ENCODE data around the gene PHC3.

DNA sequence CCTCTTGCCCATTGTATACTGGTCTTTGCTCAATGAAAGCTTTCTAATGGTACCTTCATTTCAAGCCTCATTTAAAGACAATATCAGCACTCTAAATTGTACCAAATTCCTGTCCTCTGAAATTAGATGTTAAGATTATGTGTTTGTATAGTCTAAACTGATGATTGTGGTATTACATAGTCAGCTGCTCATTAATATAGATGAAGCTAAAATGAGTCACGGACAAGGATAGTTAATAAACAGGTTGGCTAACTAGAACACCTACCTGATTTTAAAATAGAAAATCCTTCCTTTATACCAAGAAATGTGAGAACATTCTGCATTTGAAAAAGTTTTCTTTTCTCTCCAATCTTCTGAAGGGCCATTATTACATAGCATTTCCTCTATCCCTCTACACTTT is 43.6 kb upstream of the PHC3 start:
- TF ChIP-seq ZFP30 (CRISPR knock-in tag; IDR thresholded peaks at IDR 0.05) (no peak), ZNF8 (CRISPR knock-in tag; IDR thresholded peaks at IDR 0.05) (no peak), BACH2 (CRISPR knock-in tag; IDR thresholded peaks at IDR 0.05; ENCODE audit: borderline replicate concordance) (no peak), ISL1 (CRISPR knock-in tag; IDR thresholded peaks at IDR 0.05) (no peak), CSDC2 (CRISPR knock-in tag; IDR thresholded peaks at IDR 0.05) (no peak), OSR1 (CRISPR knock-in tag; IDR thresholded peaks at IDR 0.05) (no peak)
- TF ChIP-seq, protein P1, sequence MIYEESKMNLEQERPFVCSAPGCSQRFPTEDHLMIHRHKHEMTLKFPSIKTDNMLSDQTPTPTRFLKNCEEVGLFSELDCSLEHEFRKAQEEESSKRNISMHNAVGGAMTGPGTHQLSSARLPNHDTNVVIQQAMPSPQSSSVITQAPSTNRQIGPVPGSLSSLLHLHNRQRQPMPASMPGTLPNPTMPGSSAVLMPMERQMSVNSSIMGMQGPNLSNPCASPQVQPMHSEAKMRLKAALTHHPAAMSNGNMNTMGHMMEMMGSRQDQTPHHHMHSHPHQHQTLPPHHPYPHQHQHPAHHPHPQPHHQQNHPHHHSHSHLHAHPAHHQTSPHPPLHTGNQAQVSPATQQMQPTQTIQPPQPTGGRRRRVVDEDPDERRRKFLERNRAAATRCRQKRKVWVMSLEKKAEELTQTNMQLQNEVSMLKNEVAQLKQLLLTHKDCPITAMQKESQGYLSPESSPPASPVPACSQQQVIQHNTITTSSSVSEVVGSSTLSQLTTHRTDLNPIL (CRISPR knock-in tag; IDR thresholded peaks at IDR 0.05; ENCODE audit: low read depth): no peak
- TF ChIP-seq, protein P2, sequence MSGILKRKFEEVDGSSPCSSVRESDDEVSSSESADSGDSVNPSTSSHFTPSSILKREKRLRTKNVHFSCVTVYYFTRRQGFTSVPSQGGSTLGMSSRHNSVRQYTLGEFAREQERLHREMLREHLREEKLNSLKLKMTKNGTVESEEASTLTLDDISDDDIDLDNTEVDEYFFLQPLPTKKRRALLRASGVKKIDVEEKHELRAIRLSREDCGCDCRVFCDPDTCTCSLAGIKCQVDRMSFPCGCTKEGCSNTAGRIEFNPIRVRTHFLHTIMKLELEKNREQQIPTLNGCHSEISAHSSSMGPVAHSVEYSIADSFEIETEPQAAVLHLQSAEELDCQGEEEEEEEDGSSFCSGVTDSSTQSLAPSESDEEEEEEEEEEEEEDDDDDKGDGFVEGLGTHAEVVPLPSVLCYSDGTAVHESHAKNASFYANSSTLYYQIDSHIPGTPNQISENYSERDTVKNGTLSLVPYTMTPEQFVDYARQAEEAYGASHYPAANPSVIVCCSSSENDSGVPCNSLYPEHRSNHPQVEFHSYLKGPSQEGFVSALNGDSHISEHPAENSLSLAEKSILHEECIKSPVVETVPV (CRISPR knock-in tag; IDR thresholded peaks at IDR 0.05): no peak

Data from SK-N-SH treated with all-trans-retinoic acid at 6 μM for 48 hours (cell line).